Renal cortex interstitium (tissue), 15 donors: ENCODE results near the gene CARMIL3. TPM values are rescaled to one million over a fixed set of nuclear protein-coding genes. Genes with fewer than 3 reads are reported as not detected.
"Not testable (repeated sequence)": the region's sequence is repeated elsewhere in the genome, so short reads cannot be mapped to it uniquely, and the experiment has no call there.

Source experiments
- DNase-seq, 11 donors: peaks; one replicate each; pipeline ENCODE4 v3.0.0-alpha.2; 2013; ENCODE audit warnings: low read depth in 9 of 11, low spot score in 4 of 11; ENCODE audit errors: extremely low read depth in 1 of 11
- long read RNA-seq, 16 experiments: transcript quantifications; one replicate each; lab custom pipeline, GENCODE V29; 2026
- polyA plus RNA-seq, 3 donors: library from polyadenylated mRNA; unstranded; fragments of 120-200 nt; gene quantifications; one replicate each; pipeline ENCODE4 v1.2.1, GENCODE V29; 2013; ENCODE audit not compliant: insufficient read length in 3 of 3

Gene CARMIL3
- 1 to 10 TPM; 1.5 to 3.7 (median 2.7) TPM for polyA plus RNA-seq
- long read RNA-seq, donor 1, result 0 reads
- long read RNA-seq, donor 2, result 0 reads
- long read RNA-seq, donor 3, result 0 reads
- long read RNA-seq, donor 4, result 0 reads
- long read RNA-seq, donor 5, result 0 reads
- long read RNA-seq, donor 6, result 0 reads
- long read RNA-seq, donor 7, result 0 reads
- long read RNA-seq, donor 8, result 0 reads
- long read RNA-seq, donor 9, result 0 reads
- long read RNA-seq, donor 10, result 0 reads
- long read RNA-seq, donor 11, result 0 reads
- long read RNA-seq, donor 12, result 0 reads
- long read RNA-seq, donor 13, result 0 reads
- long read RNA-seq, donor 14, result 0 reads
- long read RNA-seq, donor 15, result 0 reads
- long read RNA-seq, donor 16, result 0 reads

GRCh38 chr14:24051789-24052655 is at the start of gene CARMIL3:
Gene CARMIL3, plus strand, starts transcription at chr14:24052009. Its CDS starts 145 bp downstream, at chr14:24052154.
- peak in 10 of 11 donors; percentile 27 to 77 (median 66) for DNase-seq

GRCh38 chr14:24006471-24006816 is 45.4 kb upstream of the CARMIL3 start:
- not testable (repeated sequence) for DNase-seq

GRCh38 chr14:24006817-24007652 is 44.8 kb upstream of the CARMIL3 start:
- peak in 1 of 11 donors; percentile 34 for DNase-seq

- DNase-seq, result no peak
These were observed 40.8 kb upstream of the CARMIL3 start for GRCh38 chr14:24011051-24011450.

- DNase-seq, result not testable (repeated sequence)
These were observed 39.0 kb upstream of the CARMIL3 start for GRCh38 chr14:24012726-24013273.

- peak in 9 of 11 donors; percentile 44 to 69 (median 56) for DNase-seq
These were observed 37.9 kb upstream of the CARMIL3 start for GRCh38 chr14:24013654-24014514.

- DNase-seq, result not testable (repeated sequence)
These were observed 36.1 kb upstream of the CARMIL3 start for GRCh38 chr14:24015745-24016144.

GRCh38 chr14:24018978-24019377 is 32.8 kb upstream of the CARMIL3 start:
- not testable (repeated sequence) for DNase-seq

- not testable (repeated sequence) for DNase-seq
These were observed 31.9 kb upstream of the CARMIL3 start for GRCh38 chr14:24019944-24020343.

GRCh38 chr14:24020520-24020919 is 31.3 kb upstream of the CARMIL3 start:
- DNase-seq, result not testable (repeated sequence)

- not testable (repeated sequence) for DNase-seq
These were observed 26.8 kb upstream of the CARMIL3 start for GRCh38 chr14:24024939-24025418.

- not testable (repeated sequence) for DNase-seq
These were observed 22.1 kb upstream of the CARMIL3 start for GRCh38 chr14:24029687-24030086.

- DNase-seq, result not testable (repeated sequence)
These were observed 20.5 kb upstream of the CARMIL3 start for GRCh38 chr14:24031331-24031730.

- DNase-seq, result no peak
These were observed 18.9 kb upstream of the CARMIL3 start for GRCh38 chr14:24032727-24033418.

GRCh38 chr14:24035769-24036168 is 16.0 kb upstream of the CARMIL3 start:
- DNase-seq, result peak in 1 of 11 donors; percentile 17

GRCh38 chr14:24036169-24036962 is 15.4 kb upstream of the CARMIL3 start:
- DNase-seq, result peak in 9 of 11 donors; percentile 41 to 77 (median 56)
